H1 (cell line): ENCODE results near the gene RAI14. TPM values are rescaled to one million over a fixed set of nuclear protein-coding genes. Genes with fewer than 3 reads are reported as not detected.

Experiments
- CTCF ChIA-PET: fragments of 300-600 bp; sonication (Branson Sonifier 250); formaldehyde crosslinking; loops from one replicate; lab custom pipeline; 2021; ENCODE audit not compliant: partially characterized antibody; lab: Charles Lee
- POLR2A ChIA-PET: fragments of 300-600 bp; sonication (Branson Sonifier 250); formaldehyde crosslinking; loops from one replicate; lab custom pipeline; 2021; ENCODE audit warnings: inconsistent platforms; ENCODE audit not compliant: partially characterized antibody; lab: Charles Lee
- DNase-seq, 2 experiments: peaks; one replicate each; pipeline versions ENCODE4 v3.0.0 to v3.0.0-alpha.2; 2010 to 2022; ENCODE audit warnings: low spot score in 2 of 2, low read depth in 1 of 2, mixed read lengths in 1 of 2
- FAIRE-seq: peaks from 2 replicates; lab custom pipeline; 2011; peaks lifted over from hg19 to GRCh38; lab: Jason Lieb, UNC
- H2AFZ ChIP-seq: 2 replicates; pipeline ENCODE4 v1.8.1; 2012; ENCODE audit warnings: low read length, inconsistent platforms
- H2AK5ac ChIP-seq: 2 replicates; pipeline ENCODE4 v1.6.1; 2013; ENCODE audit warnings: low read depth, low read length
- H2BK120ac ChIP-seq: replicated peaks from 2 replicates; pipeline ENCODE3; 2013; ENCODE audit warnings: low read depth, low read length, inconsistent platforms
- H2BK12ac ChIP-seq: 2 replicates; pipeline ENCODE4 v1.6.1; 2013; ENCODE audit warnings: low read depth, low read length
- H2BK15ac ChIP-seq: 2 replicates; pipeline ENCODE4 v1.6.1; 2013; ENCODE audit warnings: low read length
- H2BK20ac ChIP-seq: 2 replicates; pipeline ENCODE4 v1.6.1; 2013; ENCODE audit warnings: low read length
- H2BK5ac ChIP-seq: 2 replicates; pipeline ENCODE4 v1.6.1; 2013; ENCODE audit warnings: low read depth, low read length
- H3K14ac ChIP-seq: 2 replicates; pipeline ENCODE4 v1.6.1; 2013; ENCODE audit warnings: inconsistent platforms; ENCODE audit not compliant: insufficient read length
- H3K18ac ChIP-seq: 2 replicates; pipeline ENCODE4 v1.6.1; 2013; ENCODE audit warnings: low read length; ENCODE audit errors: extremely low read depth
- H3K23ac ChIP-seq: 2 replicates; pipeline ENCODE4 v1.6.1; 2013; ENCODE audit warnings: inconsistent platforms; ENCODE audit not compliant: insufficient read length
- H3K23me2 ChIP-seq: 2 replicates; pipeline ENCODE4 v1.6.1; 2013; ENCODE audit warnings: low read depth, low read length
- H3K27ac ChIP-seq: 2 replicates; pipeline ENCODE4 v1.6.1; 2011; ENCODE audit warnings: low read depth, low read length, inconsistent platforms
- H3K27me3 ChIP-seq, 4 experiments: replicated peaks in 1 of 4; 1 replicate in 1 of 4; 2 replicates in 3 of 4; pipeline versions ENCODE4 v1.6.1 to v1.8.1; 2011 to 2013; ENCODE audit warnings: low read length in 3 of 4, mild to moderate bottlenecking in 3 of 4, inconsistent platforms in 2 of 4, mixed read lengths in 2 of 4, moderate library complexity in 1 of 4; ENCODE audit not compliant: control insufficient read depth in 3 of 4, insufficient read depth in 3 of 4; ENCODE audit errors: extremely low read depth in 1 of 4
- H3K36me3 ChIP-seq, 4 experiments: 2 replicates each; pipeline versions ENCODE4 v1.6.1 to v1.8.1; 2011 to 2013; ENCODE audit warnings: mild to moderate bottlenecking in 4 of 4, low read length in 3 of 4, moderate library complexity in 2 of 4, control low read depth in 1 of 4, inconsistent platforms in 1 of 4; ENCODE audit not compliant: insufficient read depth in 4 of 4, control insufficient read depth in 2 of 4
- H3K4ac ChIP-seq: replicated peaks from 2 replicates; pipeline ENCODE3; 2013; ENCODE audit warnings: low read length, low read depth, mixed read lengths, inconsistent platforms; ENCODE audit not compliant: insufficient read length
- H3K4me1 ChIP-seq, 4 experiments: replicated peaks in 1 of 4; 1 replicate in 1 of 4; 2 replicates in 3 of 4; pipeline versions ENCODE4 v1.6.1 to v1.8.1; 2011 to 2013; ENCODE audit warnings: low read length in 3 of 4, inconsistent platforms in 2 of 4, mixed read lengths in 1 of 4; ENCODE audit not compliant: insufficient read depth in 4 of 4, control insufficient read depth in 3 of 4
- H3K4me2 ChIP-seq, 2 experiments: 2 replicates each; pipeline versions ENCODE4 v1.6.1 to v1.8.1; 2011 to 2013; ENCODE audit warnings: low read depth in 2 of 2, low read length in 2 of 2, control low read depth in 1 of 2, inconsistent platforms in 1 of 2, mild to moderate bottlenecking in 1 of 2; ENCODE audit not compliant: insufficient read depth in 1 of 2
- H3K4me3 ChIP-seq, 4 experiments: fragments of 200-600, 300-600 bp in 1 of 4; sonication (generic), shearing (Covaris generic), sonication (Bioruptor Twin) in 1 of 4; 2 replicates each; pipeline versions ENCODE4 v1.5.1 to v1.8.1; 2011 to 2016; ENCODE audit warnings: low read length in 4 of 4, low read depth in 3 of 4, control low read depth in 2 of 4, inconsistent platforms in 2 of 4, mild to moderate bottlenecking in 2 of 4, mixed read lengths in 1 of 4, moderate library complexity in 1 of 4; ENCODE audit not compliant: insufficient read depth in 2 of 4; ENCODE audit errors: extremely low read depth in 1 of 4
- H3K56ac ChIP-seq: replicated peaks from 2 replicates; pipeline ENCODE3; 2013; ENCODE audit warnings: low read depth, mild to moderate bottlenecking, mixed read lengths, low read length, inconsistent platforms; ENCODE audit not compliant: insufficient read length
- H3K79me1 ChIP-seq: 2 replicates; pipeline ENCODE4 v1.6.1; 2013; ENCODE audit warnings: low read depth, low read length, control low read depth
- H3K79me2 ChIP-seq, 2 experiments: 2 replicates each; pipeline versions ENCODE4 v1.6.1 to v1.8.1; 2012 to 2013; ENCODE audit warnings: low read length in 2 of 2, mild to moderate bottlenecking in 2 of 2, inconsistent platforms in 1 of 2; ENCODE audit not compliant: insufficient read depth in 2 of 2, control insufficient read depth in 1 of 2
- H3K9ac ChIP-seq, 4 experiments: replicated peaks in 1 of 4; 1 replicate in 1 of 4; 2 replicates in 3 of 4; pipeline versions ENCODE4 v1.6.1 to v1.8.1; 2011 to 2013; ENCODE audit warnings: low read depth in 3 of 4, low read length in 3 of 4, control low read depth in 2 of 4, mild to moderate bottlenecking in 2 of 4, moderate library complexity in 2 of 4, inconsistent platforms in 1 of 4; ENCODE audit errors: extremely low read depth in 1 of 4
- H3K9me3 ChIP-seq, 2 experiments: 2 replicates each; pipeline versions ENCODE4 v1.6.1 to v1.8.1; 2012 to 2013; ENCODE audit warnings: mild to moderate bottlenecking in 2 of 2, moderate library complexity in 2 of 2, control low read depth in 1 of 2, inconsistent platforms in 1 of 2, low read depth in 1 of 2, low read length in 1 of 2, mixed read lengths in 1 of 2; ENCODE audit not compliant: insufficient read depth in 2 of 2
- H4K20me1 ChIP-seq, 2 experiments: replicated peaks in 1 of 2; 2 replicates each; pipeline versions ENCODE3 to v1.8.1; 2011 to 2013; ENCODE audit warnings: inconsistent platforms in 2 of 2, low read length in 2 of 2, mild to moderate bottlenecking in 1 of 2; ENCODE audit not compliant: insufficient read depth in 2 of 2, control insufficient read depth in 1 of 2
- H4K5ac ChIP-seq: 2 replicates; pipeline ENCODE4 v1.6.1; 2013; ENCODE audit warnings: low read length, low read depth, mixed read lengths, inconsistent platforms; ENCODE audit not compliant: insufficient read length
- H4K8ac ChIP-seq: 2 replicates; pipeline ENCODE4 v1.8.0; 2013; ENCODE audit warnings: mild to moderate bottlenecking, moderate library complexity, low read length, inconsistent platforms; ENCODE audit not compliant: insufficient read depth; ENCODE audit errors: extremely low read depth
- H4K91ac ChIP-seq: replicated peaks from 2 replicates; pipeline ENCODE3; 2013; ENCODE audit warnings: low read length, mixed read lengths, inconsistent platforms; ENCODE audit not compliant: insufficient read length
- POLR2AphosphoS5 ChIP-seq: IDR thresholded peaks from 2 replicates; pipeline ENCODE4 v1.6.1; 2011; ENCODE audit warnings: low read depth, low read length
- POU5F1 ChIP-seq: IDR thresholded peaks from 2 replicates; pipeline ENCODE4 v1.6.1; 2011; ENCODE audit warnings: low read depth, mild to moderate bottlenecking, low read length, moderate library complexity
- RFX5 ChIP-seq: IDR thresholded peaks from 2 replicates; pipeline ENCODE4 v1.6.1; 2011; ENCODE audit warnings: low read depth, low read length, improper control_type of control experiment, borderline replicate concordance
- SIRT6 ChIP-seq: IDR thresholded peaks from one replicate; pipeline ENCODE4 v1.7.1; 2012; ENCODE audit warnings: low read length, inconsistent platforms
- TAF1 ChIP-seq: IDR thresholded peaks from 2 replicates; pipeline ENCODE4 v1.6.1; 2011; ENCODE audit warnings: mild to moderate bottlenecking, low read depth, low read length
- WGBS, 2 experiments: shearing (Covaris generic) in 1 of 2; methylation state at CpG; one replicate each; pipeline versions ENCODE4 v1.1.6 to v1.1.7; 2013 to 2015; ENCODE audit warnings: low lambda C conversion rate in 2 of 2, mixed read lengths in 2 of 2, inconsistent platforms in 1 of 2, low coverage in 1 of 2, missing lambda C conversion rate in 1 of 2; ENCODE audit not compliant: insufficient replicate concordance in 2 of 2, insufficient coverage in 1 of 2, insufficient read length in 1 of 2; ENCODE audit errors: extremely low coverage in 1 of 2, missing lambda C conversion rate in 1 of 2; 5-methylcytosine and 5-hydroxymethylcytosine counted together
- polyA plus RNA-seq, 7 experiments: library from polyadenylated mRNA; depleted of rRNA in 3 of 7; stranded (reverse) in 5 of 7; unstranded in 2 of 7; fragments of >200 nt in 5 of 7; fragments of 200-250 nt in 2 of 7; gene quantifications; 1 replicate in 5 of 7; 2 replicates in 1 of 7; 4 replicates in 1 of 7; pipeline versions ENCODE4 v1.2.1 to v1.2.3, GENCODE V29; 2011 to 2013; ENCODE audit warnings: missing spikeins in 2 of 7, mixed read lengths in 2 of 7
- total RNA-seq: library from RNA; stranded (reverse); fragmentation: NEBNext Ultra II Directional; extraction: Animal tissue kit (Norgen Biotek cat#: 25700); gene quantifications from 2 replicates; pipeline ENCODE4 v1.2.1, GENCODE V29; 2021

RAI14 gene
- total and polyA plus RNA-seq, 2 of the 8 experiments (the other 6 are each of a cell fraction or from before 2014, with no cell fraction given): 48.4 to 210 TPM

DNA sequence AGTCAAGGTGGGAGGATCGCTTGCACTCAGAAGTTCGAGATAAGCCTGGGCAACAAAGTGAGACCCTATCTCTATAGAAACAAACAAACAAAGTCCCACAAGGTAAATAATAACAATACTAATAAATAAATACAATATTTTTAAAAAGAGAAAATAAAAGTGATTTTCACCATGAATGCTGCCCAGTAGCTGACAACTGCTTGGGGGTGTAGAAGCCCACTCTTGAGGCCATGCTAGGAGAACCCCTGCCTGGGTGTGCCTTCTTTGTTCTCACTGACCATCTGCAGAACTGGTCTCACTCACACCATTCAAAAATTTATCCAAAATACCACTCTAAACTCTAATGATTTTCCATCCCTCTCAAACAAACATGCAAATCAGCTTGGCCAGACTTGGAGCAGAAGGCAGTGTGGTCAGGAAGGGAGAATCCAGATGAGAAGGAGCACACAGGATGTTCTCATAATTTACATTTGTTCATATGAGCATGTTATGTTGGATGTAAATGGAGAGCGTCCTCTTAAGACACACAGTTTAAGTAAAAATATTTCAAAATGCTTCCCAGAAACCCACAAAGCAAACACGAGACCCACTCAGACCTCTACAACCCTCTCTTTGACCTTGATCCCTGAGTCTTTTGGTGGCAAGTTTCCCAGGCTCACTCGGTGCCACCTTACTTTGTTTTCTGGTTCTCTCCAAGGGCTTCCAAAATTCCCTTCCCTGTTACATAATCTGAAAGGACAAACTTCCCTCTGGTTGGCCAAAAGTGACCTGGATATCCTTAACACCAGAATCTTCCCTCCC, 7.9 kb upstream of the RAI14 start:
- H3K36me3 ChIP-seq: peaks cover 0 to 4% (median 0%) of the 10 kb centered on the region in 4 experiments; a peak in 1 of 8 replicates
- H2AFZ ChIP-seq: no peak overlapping the region
- H2BK15ac ChIP-seq: no peak overlapping the region
- H3K9ac ChIP-seq: no peak overlapping the region
- H3K4me2 ChIP-seq: no peak overlapping the region
- H3K23ac ChIP-seq: no peak overlapping the region
- no peaks in the 10 kb centered on the region for H3K79me1 ChIP-seq
- H3K4me3 ChIP-seq: no peak overlapping the region
- POLR2A ChIA-PET: no interaction called here
- H2BK20ac ChIP-seq: no peak overlapping the region
- no peak for DNase-seq
- CTCF ChIA-PET: no interaction called here
- H4K20me1 ChIP-seq: no peaks in the 10 kb centered on the region
- no peaks in the 10 kb centered on the region; the same call in 1 of the 2 replicates for H3K23me2 ChIP-seq
- H3K27me3 ChIP-seq: no peaks in the 10 kb centered on the region
- no peak overlapping the region for H3K18ac ChIP-seq
- no peak overlapping the region for H3K14ac ChIP-seq
- no peak for FAIRE-seq
- no peak overlapping the region for H3K4ac ChIP-seq
- no peak overlapping the region for H2BK12ac ChIP-seq
- WGBS, 2 experiments: 71% methylated on average over 5 of the region's 5 CpGs; no CpG with 5 or more reads in 1 of the 2 experiments
- H2AK5ac ChIP-seq: no peak overlapping the region
- TF ChIP-seq RFX5: no peak
- no peak for TF ChIP-seq TAF1
- no peak for TF ChIP-seq POU5F1
- no peak for TF ChIP-seq POLR2AphosphoS5
- TF ChIP-seq SIRT6: no peak
- no peak overlapping the region for H3K27ac ChIP-seq
- H3K4me1 ChIP-seq: no peaks in the 10 kb centered on the region
- H4K91ac ChIP-seq: no peak overlapping the region
- H4K8ac ChIP-seq: no peak overlapping the region
- H3K9me3 ChIP-seq: peaks cover 12 to 15% of the 10 kb centered on the region in 2 experiments
- H3K56ac ChIP-seq: no peak overlapping the region
- H2BK5ac ChIP-seq: no peak overlapping the region
- H4K5ac ChIP-seq: no peak overlapping the region
- no peak overlapping the region for H2BK120ac ChIP-seq
- H3K79me2 ChIP-seq: no peaks in the 10 kb centered on the region
